DMS153 treated with DMSO at 0.1 percent for 48 hours (cell line): ENCODE data around the gene NCDN.

Experiments used
- DNase-seq: peaks from one replicate; lab custom pipeline; 2025; ENCODE audit not compliant: unreplicated experiment; lab: John Stamatoyannopoulos, UW

NCDN gene

GRCh38 chr1:35554266-35555211 is 3.1 kb upstream of the NCDN start:
- peak; percentile 67 for DNase-seq

GRCh38 chr1:35555212-35555584 is 2.4 kb upstream of the NCDN start:
- no peak for DNase-seq

GRCh38 chr1:35555601-35556477 is 1.8 kb upstream of the NCDN start:
- peak; percentile 99 for DNase-seq

- no peak for DNase-seq
Measured at GRCh38 chr1:35556484-35557117, 998 bp upstream of the NCDN start.

- DNase-seq = peak; percentile 97
Measured at GRCh38 chr1:35557118-35557610, 435 bp upstream of the NCDN start, which contains the start of gene KIAA0319L. KIAA0319L (minus strand) TSS chr1:35557403; CDS start chr1:35554491, 2,912 bp downstream.

GRCh38 chr1:35558374-35559316 is 1.0 kb downstream of the NCDN start:
- DNase-seq = no peak

- no peak for DNase-seq
Measured at GRCh38 chr1:35559317-35559944, 1.8 kb downstream of the NCDN start.

GRCh38 chr1:35560256-35561225 is 2.9 kb downstream of the NCDN start:
- no peak for DNase-seq

GRCh38 chr1:35561297-35561971 is 3.8 kb downstream of the NCDN start:
- no peak for DNase-seq

GRCh38 chr1:35561972-35562680 is 4.5 kb downstream of the NCDN start:
- DNase-seq = no peak

- no peak for DNase-seq
Measured at GRCh38 chr1:35563166-35563565, 5.6 kb downstream of the NCDN start.

GRCh38 chr1:35564037-35564883 is 6.7 kb downstream of the NCDN start:
- DNase-seq = peak; percentile 90

GRCh38 chr1:35564884-35565741 is 7.5 kb downstream of the NCDN start:
- no peak for DNase-seq

- DNase-seq = no peak
Measured at GRCh38 chr1:35565742-35566133, 8.1 kb downstream of the NCDN start.

GRCh38 chr1:35567947-35568558 is 10.5 kb downstream of the NCDN start:
- DNase-seq = no peak
